HG03469 (cell line): ENCODE results near the gene PSMB5.
"Not testable (repeated sequence)": the region's sequence is repeated elsewhere in the genome, so short reads cannot be mapped to it uniquely, and the experiment has no call there.

Source experiments
- ATAC-seq: cut with Tn5 transposase; IDR thresholded peaks from one replicate; pipeline ENCODE4 v1.9.1; 2021; ENCODE audit warnings: mild to moderate bottlenecking, moderate library complexity, moderate number of reproducible peaks; ENCODE audit not compliant: unreplicated experiment

Gene PSMB5

GRCh38 chr14:23020143-23021128 lies 14.3 kb downstream of the PSMB5 start:
- no peak for ATAC-seq

GRCh38 chr14:23018107-23018506 lies 16.6 kb downstream of the PSMB5 start:
- no peak for ATAC-seq

- no peak for ATAC-seq
Measured at GRCh38 chr14:23017091-23017490, 17.6 kb downstream of the PSMB5 start.

GRCh38 chr14:23015618-23016017 lies 19.1 kb downstream of the PSMB5 start:
- ATAC-seq: no peak

- not testable (repeated sequence) for ATAC-seq
Measured at GRCh38 chr14:23013749-23014054, 21.0 kb downstream of the PSMB5 start.

- no peak for ATAC-seq
Measured at GRCh38 chr14:23013054-23013748, 21.5 kb downstream of the PSMB5 start.

- ATAC-seq: no peak
Measured at GRCh38 chr14:23009939-23010726, 24.6 kb downstream of the PSMB5 start, which contains the start of gene C14orf93. TSS of gene C14orf93 (minus strand) at chr14:23010143. CDS start at chr14:22999023, 11,120 bp downstream.

- ATAC-seq: no peak
Measured at GRCh38 chr14:23009483-23009938, 25.2 kb downstream of the PSMB5 start.

- no peak for ATAC-seq
Measured at GRCh38 chr14:23008831-23009230, 25.9 kb downstream of the PSMB5 start.

GRCh38 chr14:23006544-23007419 lies 27.9 kb downstream of the PSMB5 start:
- peak; percentile 85 for ATAC-seq

GRCh38 chr14:23006188-23006534 lies 28.5 kb downstream of the PSMB5 start:
- no peak for ATAC-seq

- ATAC-seq: no peak
Measured at GRCh38 chr14:23005451-23006187, 29.1 kb downstream of the PSMB5 start.

GRCh38 chr14:23004274-23004673 lies 30.4 kb downstream of the PSMB5 start:
- ATAC-seq: not testable (repeated sequence)

- no peak for ATAC-seq
Measured at GRCh38 chr14:23002592-23002991, 32.1 kb downstream of the PSMB5 start.

- no peak for ATAC-seq
Measured at GRCh38 chr14:23000860-23001259, 33.8 kb downstream of the PSMB5 start.

- ATAC-seq: no peak
Measured at GRCh38 chr14:22998329-22999012, 36.2 kb downstream of the PSMB5 start.

GRCh38 chr14:22997676-22998323 lies 36.9 kb downstream of the PSMB5 start:
- no peak for ATAC-seq
